ENCODE measurements around the gene IKZF5. TPM values are rescaled to one million over a fixed set of nuclear protein-coding genes. Genes with fewer than 3 reads are reported as not detected.
A peak's percentile ranks its signal among the peaks of the same experiment; 100 is the strongest.

Gene IKZF5
- total RNA-seq, 1 experiment from 2014 or later = 9.3 TPM

- Histone ChIP-seq H3K36me3 (peaks cover 13% of the 10 kb centered on the region; the same call in 1 of the 2 replicates), H3K27ac (no peak overlapping the region), H3K4me1 (no peaks in the 10 kb centered on the region; the same call in 1 of the 2 replicates), H3K4me3 (no peak overlapping the region), H3K9me3 (replicated peaks) (no peaks in the 10 kb centered on the region), H3K27me3 (no peaks in the 10 kb centered on the region)
- DNase-seq = no peak
Measured at GRCh38 chr10:123000155-123000554, 8.4 kb downstream of the IKZF5 start.

GRCh38 chr10:122999347-122999746 lies 9.2 kb downstream of the IKZF5 start:
- no peaks in the 10 kb centered on the region for H3K9me3 ChIP-seq (replicated peaks)
- no peak for DNase-seq

GRCh38 chr10:122998934-122999333 lies 9.7 kb downstream of the IKZF5 start:
- Histone ChIP-seq H3K4me1 (no peaks in the 10 kb centered on the region; the same call in 1 of the 2 replicates), H3K27ac (no peak overlapping the region), H3K9me3 (replicated peaks) (no peaks in the 10 kb centered on the region), H3K36me3 (peaks cover 13% of the 10 kb centered on the region; the same call in 1 of the 2 replicates), H3K4me3 (no peak overlapping the region), H3K27me3 (no peaks in the 10 kb centered on the region)
- no peak for DNase-seq

More at GRCh38 chr10:122999347-122999746, 9.2 kb downstream of the IKZF5 start:
- Histone ChIP-seq H3K27ac (no peak overlapping the region), H3K4me1 (no peaks in the 10 kb centered on the region; the same call in 1 of the 2 replicates), H3K27me3 (no peaks in the 10 kb centered on the region), H3K4me3 (no peak overlapping the region), H3K36me3 (peaks cover 13% of the 10 kb centered on the region; the same call in 1 of the 2 replicates)

- Histone ChIP-seq H3K4me1 (no peaks in the 10 kb centered on the region; the same call in 1 of the 2 replicates), H3K36me3 (peaks cover 18% of the 10 kb centered on the region; the same call in 1 of the 2 replicates), H3K4me3 (no peak overlapping the region), H3K9me3 (replicated peaks) (no peaks in the 10 kb centered on the region), H3K27me3 (no peaks in the 10 kb centered on the region), H3K27ac (no peak overlapping the region)
- no peak for DNase-seq
Measured at GRCh38 chr10:122998360-122998917, 10.2 kb downstream of the IKZF5 start.

GRCh38 chr10:122997864-122998263 lies 10.7 kb downstream of the IKZF5 start:
- Histone ChIP-seq H3K36me3 (peaks cover 24% of the 10 kb centered on the region), H3K4me3 (no peak overlapping the region), H3K4me1 (no peaks in the 10 kb centered on the region; the same call in 1 of the 2 replicates), H3K27me3 (no peaks in the 10 kb centered on the region), H3K9me3 (replicated peaks) (no peaks in the 10 kb centered on the region), H3K27ac (no peak overlapping the region)
- DNase-seq = no peak

GRCh38 chr10:122995936-122996335 lies 12.7 kb downstream of the IKZF5 start:
- no peaks in the 10 kb centered on the region; the same call in 1 of the 2 replicates for H3K4me1 ChIP-seq
- H3K27ac ChIP-seq = no peak overlapping the region
- H3K27me3 ChIP-seq = no peaks in the 10 kb centered on the region
- H3K36me3 ChIP-seq = peaks cover 33% of the 10 kb centered on the region
- no peaks in the 10 kb centered on the region for H3K9me3 ChIP-seq (replicated peaks)
- H3K4me3 ChIP-seq = no peak overlapping the region
- DNase-seq = no peak

- Histone ChIP-seq H3K9me3 (replicated peaks) (no peaks in the 10 kb centered on the region), H3K27ac (no peak overlapping the region), H3K27me3 (no peaks in the 10 kb centered on the region), H3K4me1 (no peaks in the 10 kb centered on the region; the same call in 1 of the 2 replicates), H3K36me3 (peaks cover 33% of the 10 kb centered on the region), H3K4me3 (no peak overlapping the region)
- DNase-seq = no peak
Measured at GRCh38 chr10:122993797-122994336, 14.7 kb downstream of the IKZF5 start.

GRCh38 chr10:122992031-122992585 lies 16.5 kb downstream of the IKZF5 start:
- no peaks in the 10 kb centered on the region for H3K4me1 ChIP-seq
- H3K4me3 ChIP-seq = no peak overlapping the region
- no peak for DNase-seq
- H3K27ac ChIP-seq = no peak overlapping the region
- H3K36me3 ChIP-seq = peaks cover 25% of the 10 kb centered on the region
- no peaks in the 10 kb centered on the region for H3K9me3 ChIP-seq (replicated peaks)
- no peaks in the 10 kb centered on the region for H3K27me3 ChIP-seq

- no peak for DNase-seq
- Histone ChIP-seq H3K4me3 (no peak overlapping the region), H3K27ac (no peak overlapping the region), H3K36me3 (peaks cover 22% of the 10 kb centered on the region), H3K4me1 (no peaks in the 10 kb centered on the region), H3K9me3 (replicated peaks) (no peaks in the 10 kb centered on the region), H3K27me3 (no peaks in the 10 kb centered on the region)
Measured at GRCh38 chr10:122990278-122990677, 18.3 kb downstream of the IKZF5 start.

- DNase-seq = no peak
- Histone ChIP-seq H3K36me3 (peaks cover 18% of the 10 kb centered on the region), H3K9me3 (replicated peaks) (no peaks in the 10 kb centered on the region), H3K27ac (no peak overlapping the region), H3K4me1 (no peaks in the 10 kb centered on the region), H3K4me3 (no peak overlapping the region), H3K27me3 (no peaks in the 10 kb centered on the region)
Measured at GRCh38 chr10:122988501-122988900, 20.1 kb downstream of the IKZF5 start.

- no peak overlapping the region for H3K4me3 ChIP-seq
- no peaks in the 10 kb centered on the region for H3K27me3 ChIP-seq
Measured at GRCh38 chr10:122986335-122986734, 22.3 kb downstream of the IKZF5 start.

GRCh38 chr10:122984708-122985107 lies 23.9 kb downstream of the IKZF5 start:
- Histone ChIP-seq H3K4me3 (no peak overlapping the region), H3K9me3 (replicated peaks) (no peaks in the 10 kb centered on the region), H3K27ac (no peak overlapping the region), H3K4me1 (no peaks in the 10 kb centered on the region), H3K27me3 (no peaks in the 10 kb centered on the region), H3K36me3 (no peaks in the 10 kb centered on the region; the same call in 1 of the 2 replicates)
- DNase-seq = no peak

More at GRCh38 chr10:122986335-122986734, 22.3 kb downstream of the IKZF5 start:
- no peaks in the 10 kb centered on the region; the same call in 1 of the 2 replicates for H3K36me3 ChIP-seq
- H3K9me3 ChIP-seq (replicated peaks) = no peaks in the 10 kb centered on the region
- no peaks in the 10 kb centered on the region for H3K4me1 ChIP-seq
- no peak overlapping the region for H3K27ac ChIP-seq
- no peak for DNase-seq

GRCh38 chr10:122983898-122984297 lies 24.7 kb downstream of the IKZF5 start:
- Histone ChIP-seq H3K4me3 (no peak overlapping the region), H3K27me3 (no peaks in the 10 kb centered on the region), H3K9me3 (replicated peaks) (no peaks in the 10 kb centered on the region), H3K27ac (no peak overlapping the region), H3K36me3 (no peaks in the 10 kb centered on the region; the same call in 1 of the 2 replicates), H3K4me1 (no peaks in the 10 kb centered on the region)
- no peak for DNase-seq

GRCh38 chr10:122981066-122981464 lies 27.5 kb downstream of the IKZF5 start:
- H3K27ac ChIP-seq = no peak overlapping the region
- peak; percentile 7 to 44 for DNase-seq
- no peaks in the 10 kb centered on the region for H3K9me3 ChIP-seq (replicated peaks)
- H3K4me1 ChIP-seq = no peaks in the 10 kb centered on the region
- H3K27me3 ChIP-seq = no peaks in the 10 kb centered on the region
- H3K4me3 ChIP-seq = peak overlapping the region; percentile 99
- no peaks in the 10 kb centered on the region; the same call in 1 of the 2 replicates for H3K36me3 ChIP-seq
